GM18870 (cell line): ENCODE results near the gene UHRF2.

ENCODE experiments used
- ATAC-seq: cut with Tn5 transposase; IDR thresholded peaks from one replicate; pipeline ENCODE4 v1.9.1; 2021; ENCODE audit warnings: moderate library complexity; ENCODE audit not compliant: unreplicated experiment

Gene UHRF2

DNA sequence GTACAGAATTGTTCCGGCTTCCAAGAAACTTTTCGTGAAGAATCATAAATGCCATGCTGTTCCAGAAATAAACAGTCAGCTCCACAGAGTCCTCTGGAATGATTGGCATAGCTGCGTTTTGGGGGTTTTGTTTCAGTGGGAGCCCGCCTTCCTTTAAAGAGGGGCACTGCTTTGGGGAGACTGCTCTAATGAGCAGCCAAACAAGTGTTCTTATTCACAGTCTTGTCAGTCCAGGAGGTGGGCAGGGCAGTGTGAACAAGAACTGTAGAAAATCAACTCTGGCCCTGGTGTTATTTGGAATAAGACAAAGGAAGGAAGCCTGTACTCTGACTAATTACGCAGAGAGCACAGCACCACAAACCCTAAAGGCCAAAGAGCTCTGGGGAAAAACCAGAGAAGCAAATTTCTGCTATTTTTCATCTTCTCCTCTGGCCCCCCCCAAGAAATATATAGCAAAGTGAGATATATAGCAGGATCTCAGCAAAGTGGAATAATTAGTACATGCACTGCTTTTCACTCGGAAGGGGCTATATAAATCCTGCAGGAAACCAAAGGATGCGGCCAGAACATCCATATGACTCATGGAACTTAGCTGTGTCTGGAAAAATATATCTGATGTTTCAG, 139.6 kb downstream of the UHRF2 start:
- ATAC-seq = no peak

DNA sequence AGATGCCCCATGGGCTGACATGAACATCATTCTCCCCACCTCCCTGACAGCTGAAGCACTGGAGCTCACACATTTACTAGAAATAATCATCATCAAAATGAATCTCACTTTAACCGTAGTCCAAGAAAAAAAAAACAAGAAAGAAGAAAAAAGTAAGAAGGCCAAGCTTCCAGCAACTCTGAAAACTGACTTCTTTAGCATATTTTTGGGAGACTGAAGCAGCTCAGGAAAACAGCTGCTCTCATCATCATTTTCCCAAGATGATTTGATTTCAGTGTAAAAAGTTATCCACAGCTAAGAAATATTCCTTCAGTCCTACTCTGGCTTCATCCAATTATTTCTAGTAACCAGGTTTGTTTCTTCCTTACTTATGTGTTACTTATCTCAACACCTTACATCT, 140.9 kb downstream of the UHRF2 start:
- ATAC-seq = no peak
